ENCODE data around the gene BARHL1. TPM values are rescaled to one million over a fixed set of nuclear protein-coding genes. Genes with fewer than 3 reads are reported as not detected.

The BARHL1 gene
- total and polyA plus RNA-seq, 2 experiments from 2014 or later: not detected

- DNase-seq (ENCODE audit: low spot score) (peak; percentile 28), ATAC-seq (no peak)
- Histone ChIP-seq H3F3A (replicated peaks; ENCODE audit: low read depth) (no peaks in the 10 kb centered on the region), H3K36me3 (ENCODE audit: insufficient read depth) (no peaks in the 10 kb centered on the region; the same call in 1 of the 2 replicates), H3K27ac (ENCODE audit: low read depth) (no peak overlapping the region), H4K20me1 (replicated peaks; ENCODE audit: insufficient read depth) (peaks cover 21% of the 10 kb centered on the region), H3K4me3 (no peak overlapping the region), H3K4me1 (ENCODE audit: insufficient read depth) (peaks cover 24% of the 10 kb centered on the region), H3K4me2 (no peak overlapping the region), H3K79me2 (replicated peaks; ENCODE audit: insufficient read depth) (no peaks in the 10 kb centered on the region), H2AFZ (no peak overlapping the region), H3K27me3 (ENCODE audit: insufficient read depth) (peaks cover 84% of the 10 kb centered on the region), H3K9me2 (ENCODE audit: insufficient read depth) (no peaks in the 10 kb centered on the region)
- Mint-ChIP-seq H3K4me3 (no peak overlapping the region; the same call in 2 of the 3 replicates), H3K27ac (no peak overlapping the region), H3K9me3 (peaks cover 3% of the 10 kb centered on the region; the same call in 2 of the 3 replicates), H3K27me3 (ENCODE audit: insufficient read depth, low read depth, poor library complexity) (peaks cover 87% of the 10 kb centered on the region), H3K4me1 (peaks cover 13% of the 10 kb centered on the region), H3K36me3 (ENCODE audit: low read depth) (no peaks in the 10 kb centered on the region)
- TF ChIP-seq ZNF462 (CRISPR knock-in tag; IDR thresholded peaks at IDR 0.05) (no peak), EZH2 (IDR thresholded peaks at IDR 0.05; ENCODE audit: low read depth, unreplicated experiment) (peak; percentile 38), CTCF (conservative IDR thresholded peaks at IDR 0.05; ENCODE audit: low read depth in 2 of 2) (no peak), CREB1 (CRISPR knock-in tag; IDR thresholded peaks at IDR 0.05; ENCODE audit: low read depth) (no peak)
Measured at GRCh38 chr9:132578367-132578932, 4.0 kb upstream of the BARHL1 start.
